Measurements from ENCODE around the gene FAM174A. TPM values are rescaled to one million over a fixed set of nuclear protein-coding genes. Genes with fewer than 3 reads are reported as not detected.

FAM174A gene
- total RNA-seq, 1 experiment from 2014 or later, result 3.1 TPM

- Histone ChIP-seq H3K4me1 (ENCODE audit: insufficient read depth, low read length, poor library complexity, severe bottlenecking) (peaks cover 4% of the 10 kb centered on the region), H3K27me3 (replicated peaks; ENCODE audit: insufficient read depth, low read depth, low read length, poor library complexity) (no peaks in the 10 kb centered on the region), H3K9me3 (ENCODE audit: low read depth, low read length, poor library complexity, severe bottlenecking) (no peaks in the 10 kb centered on the region), H3K27ac (ENCODE audit: low read depth, low read length, poor library complexity, severe bottlenecking) (no peak overlapping the region), H3K4me3 (ENCODE audit: low read depth, low read length, poor library complexity, severe bottlenecking) (no peak overlapping the region), H3K36me3 (ENCODE audit: insufficient read depth, low read length, poor library complexity, severe bottlenecking) (no peaks in the 10 kb centered on the region)
- CTCF ChIA-PET, result no interaction called here
- intact Hi-C loops (cut with micrococcal nuclease; ENCODE audit: unreplicated experiment), result no loop called here
- no TSS peak for BruUV-seq (replicated peaks)
- TF ChIP-seq EZH2 (IDR thresholded peaks at IDR 0.05; ENCODE audit: borderline replicate concordance, low read depth, low read length, poor library complexity, severe bottlenecking), result no peak
- no peak for TF ChIP-seq CTCF (conservative IDR thresholded peaks at IDR 0.05; ENCODE audit: low read depth, low read length)
- POLR2A ChIA-PET (ENCODE audit: low non-redundant PET), result no interaction called here
- no peak for DNase-seq (ENCODE audit: low spot score)
Measured at GRCh38 chr5:100542086-100542485, 6.9 kb downstream of the FAM174A start.

- intact Hi-C loops (cut with micrococcal nuclease; ENCODE audit: unreplicated experiment), result no loop called here
- CTCF ChIA-PET, result no interaction called here
- TF ChIP-seq CTCF (conservative IDR thresholded peaks at IDR 0.05; ENCODE audit: low read depth, low read length), result no peak
- no peak for TF ChIP-seq EZH2 (IDR thresholded peaks at IDR 0.05; ENCODE audit: borderline replicate concordance, low read depth, low read length, poor library complexity, severe bottlenecking)
- no TSS peak for BruUV-seq (replicated peaks)
- H3K4me1 ChIP-seq (ENCODE audit: insufficient read depth, low read length, poor library complexity, severe bottlenecking), result no peaks in the 10 kb centered on the region
- no peaks in the 10 kb centered on the region for H3K36me3 ChIP-seq (ENCODE audit: insufficient read depth, low read length, poor library complexity, severe bottlenecking)
- no peak overlapping the region for H3K4me3 ChIP-seq (ENCODE audit: low read depth, low read length, poor library complexity, severe bottlenecking)
- DNase-seq (ENCODE audit: low spot score), result no peak
- POLR2A ChIA-PET (ENCODE audit: low non-redundant PET), result no interaction called here
- no peaks in the 10 kb centered on the region for H3K9me3 ChIP-seq (ENCODE audit: low read depth, low read length, poor library complexity, severe bottlenecking)
- H3K27me3 ChIP-seq (replicated peaks; ENCODE audit: insufficient read depth, low read depth, low read length, poor library complexity), result no peaks in the 10 kb centered on the region
- no peak overlapping the region for H3K27ac ChIP-seq (ENCODE audit: low read depth, low read length, poor library complexity, severe bottlenecking)
Measured at GRCh38 chr5:100546001-100546400, 10.8 kb downstream of the FAM174A start.

- H3K4me3 ChIP-seq (ENCODE audit: low read depth, low read length, poor library complexity, severe bottlenecking), result no peak overlapping the region
- H3K27me3 ChIP-seq (replicated peaks; ENCODE audit: insufficient read depth, low read depth, low read length, poor library complexity), result no peaks in the 10 kb centered on the region
- H3K4me1 ChIP-seq (ENCODE audit: insufficient read depth, low read length, poor library complexity, severe bottlenecking), result no peaks in the 10 kb centered on the region
- CTCF ChIA-PET, result no interaction called here
- intact Hi-C loops (cut with micrococcal nuclease; ENCODE audit: unreplicated experiment), result no loop called here
- POLR2A ChIA-PET (ENCODE audit: low non-redundant PET), result no interaction called here
- H3K36me3 ChIP-seq (ENCODE audit: insufficient read depth, low read length, poor library complexity, severe bottlenecking), result no peaks in the 10 kb centered on the region
- no TSS peak for BruUV-seq (replicated peaks)
- DNase-seq (ENCODE audit: low spot score), result no peak
- H3K27ac ChIP-seq (ENCODE audit: low read depth, low read length, poor library complexity, severe bottlenecking), result no peak overlapping the region
- H3K9me3 ChIP-seq (ENCODE audit: low read depth, low read length, poor library complexity, severe bottlenecking), result no peaks in the 10 kb centered on the region
- TF ChIP-seq EZH2 (IDR thresholded peaks at IDR 0.05; ENCODE audit: borderline replicate concordance, low read depth, low read length, poor library complexity, severe bottlenecking) (no peak), CTCF (conservative IDR thresholded peaks at IDR 0.05; ENCODE audit: low read depth, low read length) (no peak)
Measured at GRCh38 chr5:100550531-100551051, 15.4 kb downstream of the FAM174A start.
